Naive B cell (primary cell): ENCODE results near the gene DYNC1H1. TPM values are rescaled to one million over a fixed set of nuclear protein-coding genes. Genes with fewer than 3 reads are reported as not detected.

Source experiments
- ATAC-seq, 2 donors: fragments of 150-1000 bp; cut with Tn5 transposase; 2 replicates each; pipeline ENCODE4 v1.10.0; 2021; ENCODE audit warnings: low read depth in 2 of 2, mild to moderate bottlenecking in 2 of 2, moderate library complexity in 2 of 2
- DNase-seq: peaks from one replicate; pipeline ENCODE4 v3.0.0; 2022
- H3K27ac Mint-ChIP-seq, 6 donors: one replicate each; pipeline ENCODE4 v1.8.0; 2020 to 2022; ENCODE audit warnings: mild to moderate bottlenecking in 6 of 6, mixed read lengths in 6 of 6, moderate library complexity in 5 of 6, inconsistent platforms in 2 of 6
- H3K27me3 Mint-ChIP-seq, 3 donors: one replicate each; pipeline ENCODE4 v1.8.0; 2021 to 2022; ENCODE audit warnings: mixed read lengths in 3 of 3, mild to moderate bottlenecking in 1 of 3
- H3K36me3 Mint-ChIP-seq, 2 donors: one replicate each; pipeline ENCODE4 v1.8.0; 2020 to 2022; ENCODE audit warnings: mixed read lengths in 2 of 2, inconsistent platforms in 1 of 2, mild to moderate bottlenecking in 1 of 2
- H3K4me1 Mint-ChIP-seq, 3 donors: one replicate each; pipeline ENCODE4 v1.8.0; 2020 to 2022; ENCODE audit warnings: mixed read lengths in 3 of 3, inconsistent platforms in 1 of 3, mild to moderate bottlenecking in 1 of 3, moderate library complexity in 1 of 3
- H3K4me3 Mint-ChIP-seq, 8 donors: one replicate each; pipeline ENCODE4 v1.8.0; 2020 to 2022; ENCODE audit warnings: mild to moderate bottlenecking in 8 of 8, mixed read lengths in 8 of 8, moderate library complexity in 8 of 8, inconsistent platforms in 2 of 8
- H3K9me3 Mint-ChIP-seq, 7 donors: one replicate each; pipeline ENCODE4 v1.8.0; 2020 to 2022; ENCODE audit warnings: mixed read lengths in 7 of 7, mild to moderate bottlenecking in 5 of 7, inconsistent platforms in 2 of 7, moderate library complexity in 1 of 7
- polyA plus RNA-seq, 6 donors: library from polyadenylated mRNA; unstranded; fragments of 300-500 nt; fragmentation: Illumina TruSeq; gene quantifications; one replicate each; pipeline ENCODE4 v1.2.3, GENCODE V29; 2021; ENCODE audit warnings: low read depth in 6 of 6

Gene DYNC1H1
- polyA plus RNA-seq, 6 donors from 2014 or later = 7.4 to 40.9 (median 27.7) TPM

DNA sequence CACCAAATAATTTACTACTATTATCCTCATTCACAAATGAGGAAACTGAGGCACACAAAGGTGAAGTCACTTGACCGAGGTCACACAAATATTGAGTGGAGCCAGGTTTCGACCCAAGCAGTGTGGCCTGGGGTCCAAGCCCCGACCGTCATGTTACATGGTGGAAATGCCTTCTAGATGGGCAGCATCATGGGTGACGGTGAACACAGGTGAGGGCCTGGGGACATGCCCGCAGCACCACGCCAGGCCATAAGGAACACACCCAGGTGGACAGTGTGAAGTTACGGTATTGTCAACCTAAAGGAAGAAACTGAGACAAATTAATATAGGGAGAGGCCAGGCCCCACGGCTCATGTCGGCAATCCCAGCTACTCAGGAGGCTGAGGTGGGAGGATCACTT, 35.3 kb upstream of the DYNC1H1 start:
- no peak for DNase-seq
- Mint-ChIP-seq H3K9me3 (no peaks in the 10 kb centered on the region), H3K4me3 (peak overlapping the region in 1 of 8 donors; percentile 18), H3K4me1 (no peaks in the 10 kb centered on the region), H3K36me3 (no peaks in the 10 kb centered on the region), H3K27me3 (no peaks in the 10 kb centered on the region), H3K27ac (peak overlapping the region in 3 of 6 donors; percentile 47 to 89 (median 64))
- ATAC-seq = no peak

DNA sequence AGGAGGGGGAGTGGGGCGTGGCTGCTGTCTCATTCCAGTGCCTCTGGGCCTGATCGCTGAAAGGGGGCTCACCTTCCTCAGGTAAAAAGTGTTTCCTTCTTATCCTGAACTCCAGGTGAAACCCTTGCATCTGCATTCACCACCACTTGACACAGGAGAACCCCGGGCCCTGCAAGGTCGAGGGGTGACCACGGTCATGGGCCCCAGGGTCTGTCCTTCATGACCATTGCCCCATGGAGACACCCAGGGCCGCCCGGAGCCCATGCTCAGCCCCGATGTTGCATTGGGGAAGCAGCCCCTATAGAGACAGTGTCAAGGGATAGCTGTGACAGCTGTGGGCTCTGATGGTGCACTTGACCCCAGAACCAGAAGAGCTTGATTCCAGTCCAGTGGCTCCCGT, 34.4 kb upstream of the DYNC1H1 start:
- Mint-ChIP-seq H3K9me3 (no peaks in the 10 kb centered on the region), H3K4me1 (no peaks in the 10 kb centered on the region), H3K27ac (peak overlapping the region in 1 of 6 donors; percentile 80)

DNA sequence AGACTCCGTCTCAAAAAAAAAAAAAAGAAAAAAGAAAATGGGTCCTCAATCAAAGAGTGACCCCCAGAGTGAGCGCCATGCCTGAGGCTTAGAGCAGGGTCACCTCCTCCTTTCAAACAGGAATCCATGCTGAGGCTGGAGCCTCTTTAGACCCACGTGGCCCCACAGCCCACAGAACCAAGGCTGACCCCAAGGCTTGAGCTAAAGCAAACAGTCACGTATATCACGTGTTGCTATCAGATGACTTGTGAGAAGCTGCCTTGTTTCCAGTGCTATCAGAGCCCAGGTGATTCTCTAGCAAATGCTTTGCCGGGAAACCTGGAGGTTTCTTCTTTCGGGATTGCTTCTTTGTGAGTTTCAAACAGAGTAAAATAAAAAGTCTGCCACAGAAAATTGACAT, 31.7 kb upstream of the DYNC1H1 start:
- H3K27ac Mint-ChIP-seq = no peak overlapping the region
- no peaks in the 10 kb centered on the region for H3K9me3 Mint-ChIP-seq
- DNase-seq = no peak
- no peaks in the 10 kb centered on the region for H3K36me3 Mint-ChIP-seq
- ATAC-seq = no peak
- peaks cover 0 to 5% (median 0%) of the 10 kb centered on the region in 3 donors for H3K27me3 Mint-ChIP-seq
- H3K4me3 Mint-ChIP-seq = no peak overlapping the region
- no peaks in the 10 kb centered on the region for H3K4me1 Mint-ChIP-seq

More for the DNA sequence above, 34.4 kb upstream of the DYNC1H1 start:
- H3K4me3 Mint-ChIP-seq = no peak overlapping the region
- ATAC-seq = no peak
- H3K27me3 Mint-ChIP-seq = no peaks in the 10 kb centered on the region
- H3K36me3 Mint-ChIP-seq = no peaks in the 10 kb centered on the region
- DNase-seq = no peak

DNA sequence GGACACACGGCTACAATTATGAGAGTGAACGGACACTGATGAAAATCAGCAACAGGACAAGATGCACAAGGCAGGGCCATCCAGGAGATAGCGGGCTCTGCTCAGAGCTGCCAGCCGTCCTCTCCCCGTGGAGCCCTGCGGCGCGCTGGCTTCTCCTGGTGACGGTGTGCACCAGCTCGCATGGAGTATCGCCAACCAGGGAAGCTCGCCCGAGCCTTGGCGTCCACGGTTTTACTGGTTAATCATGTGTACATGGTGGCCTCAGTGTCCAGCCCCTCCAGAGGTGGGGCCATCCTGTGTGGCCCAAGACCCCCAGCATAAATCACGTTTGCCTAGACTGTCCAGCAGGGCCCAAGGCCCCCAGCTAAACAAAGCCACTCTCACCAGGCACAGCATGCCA, 31.2 kb upstream of the DYNC1H1 start:
- DNase-seq = no peak
- no peaks in the 10 kb centered on the region for H3K9me3 Mint-ChIP-seq
- ATAC-seq = no peak
- H3K4me1 Mint-ChIP-seq = no peaks in the 10 kb centered on the region
- H3K4me3 Mint-ChIP-seq = no peak overlapping the region
- H3K27me3 Mint-ChIP-seq = peaks cover 0 to 6% (median 2%) of the 10 kb centered on the region in 3 donors
- no peak overlapping the region for H3K27ac Mint-ChIP-seq
- H3K36me3 Mint-ChIP-seq = no peaks in the 10 kb centered on the region

DNA sequence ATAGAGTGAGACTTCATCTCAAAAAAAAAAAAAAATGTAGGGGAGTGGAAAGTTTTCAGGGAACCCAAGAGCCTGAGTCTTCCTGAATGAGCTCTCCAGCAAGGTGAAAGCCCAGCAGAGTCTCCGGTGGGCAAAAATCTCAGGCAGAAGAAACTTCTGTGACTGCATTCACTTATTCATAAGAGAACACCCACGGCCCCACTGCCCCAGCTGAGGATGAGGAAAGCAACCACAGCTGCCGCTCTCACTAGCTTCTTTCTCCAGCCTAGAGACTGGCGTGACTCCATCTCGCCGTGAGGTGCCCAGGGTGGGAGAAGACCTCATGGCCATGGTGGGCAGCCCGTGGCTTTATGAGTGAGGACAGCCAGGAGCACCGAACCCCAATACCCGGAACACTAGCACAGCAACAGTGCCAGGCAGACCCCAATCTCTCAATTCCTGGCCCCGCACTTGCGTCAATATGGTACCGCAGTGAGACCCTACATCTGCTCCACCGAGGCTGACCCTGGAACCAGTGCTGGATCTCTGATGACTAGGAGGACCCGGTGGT, 29.7 kb upstream of the DYNC1H1 start:
- DNase-seq (no peak), ATAC-seq (no peak)
- no peaks in the 10 kb centered on the region for H3K36me3 Mint-ChIP-seq
- H3K4me3 Mint-ChIP-seq = no peak overlapping the region
- no peaks in the 10 kb centered on the region for H3K4me1 Mint-ChIP-seq
- H3K9me3 Mint-ChIP-seq = no peaks in the 10 kb centered on the region
- H3K27me3 Mint-ChIP-seq = peaks cover 0 to 16% (median 12%) of the 10 kb centered on the region in 3 donors
- no peak overlapping the region for H3K27ac Mint-ChIP-seq

DNA sequence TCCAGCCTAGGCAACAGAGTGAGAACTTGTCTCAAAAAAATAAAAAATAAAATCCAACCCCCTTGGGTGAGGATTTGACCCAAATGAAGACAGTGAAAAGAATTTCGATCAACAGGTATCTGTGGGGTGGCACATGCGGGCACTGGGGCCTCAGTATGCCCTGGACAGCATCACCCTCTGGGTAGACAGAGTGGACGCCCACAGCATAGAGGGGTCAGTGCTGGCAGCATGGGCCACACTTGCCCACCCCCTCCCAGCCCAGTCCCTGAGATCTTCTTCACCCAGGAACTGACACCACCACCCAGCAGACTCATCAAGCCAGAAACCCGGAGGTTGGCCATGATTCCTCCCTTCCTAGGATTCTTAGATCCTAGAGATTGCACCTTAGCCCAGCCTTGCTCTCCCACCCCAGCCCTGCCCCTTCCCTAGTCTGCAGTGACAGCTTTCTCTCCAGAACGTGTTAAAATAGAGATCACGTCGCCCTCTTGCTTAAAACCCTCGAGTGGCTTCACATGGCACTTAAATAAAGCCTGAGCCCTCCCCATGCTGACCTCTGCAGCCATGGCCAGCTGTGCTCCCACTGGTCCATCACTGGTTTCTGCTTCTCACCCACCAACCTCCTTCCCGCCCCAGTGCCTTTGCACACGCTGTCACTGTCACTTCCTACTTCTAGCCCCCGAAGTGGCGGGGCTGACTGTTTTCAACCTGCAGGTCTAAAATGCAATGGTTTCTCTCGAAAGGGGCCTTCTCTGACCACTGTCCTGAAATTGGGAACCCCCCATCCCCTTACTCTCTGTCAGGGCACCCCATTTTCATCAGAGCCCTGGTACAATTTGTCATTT, 26.2 kb upstream of the DYNC1H1 start:
- Mint-ChIP-seq H3K27me3 (peaks cover 21 to 44% (median 41%) of the 10 kb centered on the region in 3 donors), H3K4me1 (no peaks in the 10 kb centered on the region), H3K9me3 (peaks cover 0 to 4% (median 0%) of the 10 kb centered on the region in 7 donors), H3K27ac (peak overlapping the region in 1 of 6 donors; percentile 52), H3K36me3 (no peaks in the 10 kb centered on the region), H3K4me3 (no peak overlapping the region)
- ATAC-seq (no peak), DNase-seq (no peak)

DNA sequence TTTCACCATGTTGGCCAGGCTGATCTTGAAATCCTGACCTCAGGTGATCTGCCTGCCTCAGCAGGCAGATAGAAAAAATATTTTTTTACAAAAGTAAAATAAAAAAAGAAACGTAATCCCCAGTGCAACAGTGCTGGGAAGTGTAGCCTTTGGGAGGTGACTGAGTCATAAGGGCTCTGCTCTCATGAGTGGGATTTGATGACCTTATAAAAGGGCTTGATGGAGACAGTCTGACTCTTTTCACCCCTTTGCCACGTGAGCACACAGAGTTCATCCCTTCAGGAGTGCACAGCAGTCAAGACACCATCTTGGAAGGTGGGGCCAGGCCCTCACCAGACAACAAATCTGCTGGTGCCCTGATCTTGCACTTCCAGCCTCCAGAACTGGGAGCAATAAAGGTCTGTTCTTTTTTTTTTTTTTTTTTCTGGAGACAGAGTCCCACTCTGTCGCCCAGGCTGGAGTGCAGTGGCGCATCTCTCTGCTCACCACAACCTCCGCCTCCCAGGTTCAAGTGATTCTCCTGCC, 24.7 kb upstream of the DYNC1H1 start:
- H3K27ac Mint-ChIP-seq = no peak overlapping the region
- ATAC-seq (no peak), DNase-seq (no peak)
- no peak overlapping the region for H3K4me3 Mint-ChIP-seq
- no peaks in the 10 kb centered on the region for H3K36me3 Mint-ChIP-seq
- H3K9me3 Mint-ChIP-seq = peaks cover 0 to 4% (median 0%) of the 10 kb centered on the region in 7 donors
- H3K4me1 Mint-ChIP-seq = no peaks in the 10 kb centered on the region
- peaks cover 29 to 60% (median 44%) of the 10 kb centered on the region in 3 donors for H3K27me3 Mint-ChIP-seq

DNA sequence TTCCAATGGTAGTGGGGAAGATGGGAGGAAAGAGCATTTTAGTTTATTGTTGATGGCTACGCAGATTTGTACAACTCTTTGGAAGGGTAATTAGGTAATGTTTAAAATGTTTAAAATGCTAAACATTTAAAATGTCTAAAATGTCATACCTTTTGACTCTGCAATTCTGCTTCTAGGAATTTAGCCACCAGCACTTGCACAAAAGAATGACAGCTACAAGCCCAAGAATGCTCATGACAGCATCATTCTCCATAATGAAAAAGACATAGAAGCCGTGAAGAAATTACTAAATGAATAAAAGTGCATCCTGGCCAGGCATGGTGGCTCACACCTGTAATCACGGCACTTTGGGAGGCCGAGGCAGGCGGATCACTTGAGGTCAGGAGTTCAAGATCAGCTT, 19.9 kb upstream of the DYNC1H1 start:
- H3K9me3 Mint-ChIP-seq = peaks cover 0 to 7% (median 3%) of the 10 kb centered on the region in 7 donors
- ATAC-seq (no peak), DNase-seq (no peak)
- peaks cover 16 to 28% (median 26%) of the 10 kb centered on the region in 3 donors for H3K4me1 Mint-ChIP-seq
- no peaks in the 10 kb centered on the region for H3K36me3 Mint-ChIP-seq
- no peak overlapping the region for H3K27ac Mint-ChIP-seq
- H3K27me3 Mint-ChIP-seq = peaks cover 39 to 65% (median 55%) of the 10 kb centered on the region in 3 donors
- H3K4me3 Mint-ChIP-seq = peak overlapping the region in 1 of 8 donors; percentile 77

DNA sequence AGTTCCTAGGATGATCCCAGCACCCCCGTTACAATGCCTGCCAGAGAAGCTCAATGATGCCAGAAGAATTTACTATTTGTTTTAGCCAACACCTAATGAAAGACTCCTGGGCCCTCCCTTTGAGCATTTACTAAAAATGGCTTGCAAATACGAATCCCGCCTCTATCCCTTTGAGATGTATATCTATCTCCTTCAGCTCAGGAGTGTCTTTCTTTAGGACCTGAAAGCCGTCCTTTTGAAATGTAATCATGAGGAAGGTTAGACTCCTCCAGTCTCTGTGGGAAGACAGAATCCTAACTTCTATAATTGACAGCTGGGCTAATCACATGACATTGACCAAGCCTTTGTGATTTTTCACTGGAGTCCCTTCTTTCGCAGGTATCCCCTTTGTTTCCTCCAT, 19.2 kb upstream of the DYNC1H1 start:
- DNase-seq (no peak), ATAC-seq (no peak)
- peaks cover 0 to 8% (median 3%) of the 10 kb centered on the region in 7 donors for H3K9me3 Mint-ChIP-seq
- H3K27ac Mint-ChIP-seq = peak overlapping the region in 1 of 6 donors; percentile 33
- peak overlapping the region in 4 of 8 donors; percentile 13 to 77 (median 50) for H3K4me3 Mint-ChIP-seq
- H3K36me3 Mint-ChIP-seq = no peaks in the 10 kb centered on the region
- peaks cover 16 to 30% (median 27%) of the 10 kb centered on the region in 3 donors for H3K4me1 Mint-ChIP-seq
- H3K27me3 Mint-ChIP-seq = peaks cover 37 to 63% (median 52%) of the 10 kb centered on the region in 3 donors

DNA sequence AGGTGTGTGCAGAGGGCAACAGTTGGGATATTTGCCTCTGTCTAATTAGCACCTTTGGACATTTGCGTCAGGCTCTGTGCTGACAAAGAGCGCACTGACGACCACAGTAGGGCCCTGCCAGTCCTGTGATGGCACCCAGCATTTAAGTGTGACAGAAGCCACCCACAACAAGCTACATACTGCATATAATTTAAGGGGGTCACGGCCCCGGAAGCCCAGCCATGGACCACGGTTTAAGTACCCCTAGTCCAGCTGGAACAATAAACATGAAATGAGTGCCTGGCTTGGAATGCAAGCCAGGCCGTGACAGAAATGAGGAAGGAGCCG, 16.8 kb upstream of the DYNC1H1 start:
- Mint-ChIP-seq H3K4me1 (peaks cover 20 to 33% (median 32%) of the 10 kb centered on the region in 3 donors), H3K9me3 (peaks cover 0 to 8% (median 0%) of the 10 kb centered on the region in 7 donors), H3K27ac (peak overlapping the region; percentile 99 to 100 (median 99)), H3K27me3 (peaks cover 22 to 42% (median 29%) of the 10 kb centered on the region in 3 donors), H3K36me3 (no peaks in the 10 kb centered on the region), H3K4me3 (peak overlapping the region; percentile 89 to 99 (median 97))
- ATAC-seq = peak; percentile 10 to 23
- DNase-seq = no peak

DNA sequence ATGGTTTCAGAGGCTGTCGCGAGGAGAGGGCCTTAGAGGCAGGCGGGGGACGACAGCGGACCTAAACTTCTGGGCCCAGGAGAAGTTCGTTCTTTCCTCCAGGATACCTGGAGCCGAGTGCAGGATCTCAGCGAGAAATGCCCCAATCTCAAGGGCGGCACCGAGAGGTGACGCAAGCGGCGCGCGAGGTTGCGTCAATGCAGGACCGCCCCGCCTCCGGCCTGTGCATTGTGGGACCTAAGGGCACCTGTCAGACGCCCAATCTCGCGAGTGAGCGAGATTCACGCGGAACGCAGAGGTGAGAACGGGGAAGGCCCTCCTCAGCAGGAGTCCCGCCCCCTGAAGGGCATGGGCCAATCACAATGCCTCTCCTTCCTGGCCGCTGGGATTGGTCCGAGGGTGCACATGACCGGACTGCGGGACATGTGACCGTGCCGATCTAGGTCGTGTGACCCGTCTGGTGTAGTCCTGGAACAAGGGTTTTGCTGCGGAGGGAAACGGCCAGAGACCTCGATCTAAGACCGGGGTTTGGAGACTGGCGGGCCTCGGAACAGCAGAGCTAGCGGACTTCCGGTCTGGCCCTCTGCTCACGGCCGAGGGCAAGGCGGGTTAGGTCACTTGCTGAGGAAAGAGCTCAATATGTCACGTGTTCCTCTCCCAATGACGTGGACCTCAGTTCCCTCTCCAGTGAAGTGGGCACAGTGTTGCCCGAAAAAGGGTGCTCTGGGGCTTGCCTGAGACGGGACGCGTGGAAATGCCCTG, 16.3 kb upstream of the DYNC1H1 start:
- Mint-ChIP-seq H3K27me3 (peaks cover 18 to 37% (median 26%) of the 10 kb centered on the region in 3 donors), H3K9me3 (peaks cover 0 to 8% (median 0%) of the 10 kb centered on the region in 7 donors), H3K27ac (peak overlapping the region; percentile 99 to 100 (median 99)), H3K4me3 (peak overlapping the region; percentile 89 to 99 (median 97)), H3K36me3 (no peaks in the 10 kb centered on the region), H3K4me1 (peaks cover 20 to 33% (median 32%) of the 10 kb centered on the region in 3 donors)
- DNase-seq = peak; percentile 99
- ATAC-seq = peak; percentile 89 to 91

DNA sequence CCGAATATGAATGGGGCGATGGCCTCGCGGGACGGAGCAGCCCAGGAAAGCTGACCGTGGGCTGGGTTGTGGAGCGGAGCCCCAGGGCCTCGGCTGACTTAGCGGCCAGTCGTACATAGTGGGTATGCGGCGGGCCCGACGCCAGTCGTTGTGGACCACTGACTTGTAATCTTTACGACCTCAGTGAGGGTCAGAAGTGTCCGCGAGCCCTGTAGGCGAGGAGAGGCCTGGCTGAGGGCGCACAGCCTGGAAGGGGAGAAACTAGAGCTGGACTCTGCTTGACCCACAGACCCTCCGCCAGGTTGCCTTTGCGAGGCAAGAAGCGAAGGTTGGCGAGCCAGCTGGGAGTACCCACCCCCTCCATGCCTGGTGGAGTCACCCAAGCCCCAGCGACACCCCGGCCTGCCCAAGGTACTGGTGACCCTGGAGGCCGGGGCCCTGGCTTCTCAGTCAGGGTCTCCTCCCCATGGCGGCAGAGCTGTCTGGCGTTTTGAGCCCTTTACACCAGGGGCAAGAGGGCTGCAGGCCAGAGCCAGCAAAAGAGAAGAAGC, 15.6 kb upstream of the DYNC1H1 start:
- Mint-ChIP-seq H3K9me3 (peaks cover 0 to 8% (median 0%) of the 10 kb centered on the region in 7 donors), H3K4me3 (peak overlapping the region; percentile 89 to 99 (median 97)), H3K27me3 (peaks cover 12 to 31% (median 26%) of the 10 kb centered on the region in 3 donors), H3K36me3 (no peaks in the 10 kb centered on the region), H3K4me1 (peaks cover 20 to 33% (median 32%) of the 10 kb centered on the region in 3 donors), H3K27ac (peak overlapping the region; percentile 99 to 100 (median 99))
- no peak for ATAC-seq
- no peak for DNase-seq

DNA sequence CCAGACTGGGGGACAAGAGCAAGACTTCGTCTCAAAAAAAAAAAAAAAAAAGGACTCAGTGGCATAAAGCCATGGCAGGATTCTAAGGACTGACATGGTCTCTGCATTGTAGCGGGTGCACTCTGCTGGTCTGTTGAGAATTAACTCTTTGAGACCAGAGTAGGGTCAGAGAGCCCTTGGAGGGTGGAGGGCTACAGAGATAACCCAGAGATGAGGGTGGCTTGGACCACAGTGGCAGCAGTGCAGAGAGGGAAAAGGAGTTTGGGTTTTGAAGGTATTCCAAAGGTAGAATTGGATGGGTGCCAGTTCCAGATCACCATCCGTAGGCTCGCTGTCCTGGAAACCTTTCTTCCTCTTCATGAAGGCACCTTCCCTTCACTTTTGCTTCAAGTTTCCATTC, 14.3 kb upstream of the DYNC1H1 start:
- Mint-ChIP-seq H3K9me3 (peaks cover 0 to 8% (median 0%) of the 10 kb centered on the region in 7 donors), H3K36me3 (no peaks in the 10 kb centered on the region), H3K4me3 (peak overlapping the region in 6 of 8 donors; percentile 25 to 99 (median 80)), H3K27me3 (peaks cover 8 to 18% (median 18%) of the 10 kb centered on the region in 3 donors), H3K4me1 (peaks cover 23 to 32% (median 31%) of the 10 kb centered on the region in 3 donors), H3K27ac (peak overlapping the region in 3 of 6 donors; percentile 21 to 99 (median 65))
- no peak for ATAC-seq
- DNase-seq = no peak
